ENCODE results near the gene CTAGE8.
"Not testable (repeated sequence)": the region's sequence is repeated elsewhere in the genome, so short reads cannot be mapped to it uniquely, and the experiment has no call there.

DNA sequence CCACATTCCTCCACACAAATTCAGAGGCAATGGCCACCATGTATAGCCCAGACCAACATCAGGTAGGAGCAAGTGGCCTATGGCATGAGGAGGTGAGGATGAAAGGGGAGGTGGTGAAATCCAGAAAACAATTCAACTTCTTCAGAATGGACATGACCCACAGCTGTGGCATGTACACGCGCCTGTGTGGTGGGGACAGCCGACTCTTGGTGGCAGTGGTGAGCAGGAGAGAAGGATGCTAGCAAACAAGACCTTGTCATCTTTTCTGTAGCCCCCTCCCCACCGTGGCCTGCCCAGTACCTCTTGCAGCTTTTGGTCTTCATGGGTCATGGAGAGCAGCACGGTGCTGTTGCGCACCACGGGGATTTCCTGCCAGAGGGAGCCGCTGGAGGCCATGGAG is 12.9 kb upstream of the CTAGE8 start:
- TF ChIP-seq, protein P1, sequence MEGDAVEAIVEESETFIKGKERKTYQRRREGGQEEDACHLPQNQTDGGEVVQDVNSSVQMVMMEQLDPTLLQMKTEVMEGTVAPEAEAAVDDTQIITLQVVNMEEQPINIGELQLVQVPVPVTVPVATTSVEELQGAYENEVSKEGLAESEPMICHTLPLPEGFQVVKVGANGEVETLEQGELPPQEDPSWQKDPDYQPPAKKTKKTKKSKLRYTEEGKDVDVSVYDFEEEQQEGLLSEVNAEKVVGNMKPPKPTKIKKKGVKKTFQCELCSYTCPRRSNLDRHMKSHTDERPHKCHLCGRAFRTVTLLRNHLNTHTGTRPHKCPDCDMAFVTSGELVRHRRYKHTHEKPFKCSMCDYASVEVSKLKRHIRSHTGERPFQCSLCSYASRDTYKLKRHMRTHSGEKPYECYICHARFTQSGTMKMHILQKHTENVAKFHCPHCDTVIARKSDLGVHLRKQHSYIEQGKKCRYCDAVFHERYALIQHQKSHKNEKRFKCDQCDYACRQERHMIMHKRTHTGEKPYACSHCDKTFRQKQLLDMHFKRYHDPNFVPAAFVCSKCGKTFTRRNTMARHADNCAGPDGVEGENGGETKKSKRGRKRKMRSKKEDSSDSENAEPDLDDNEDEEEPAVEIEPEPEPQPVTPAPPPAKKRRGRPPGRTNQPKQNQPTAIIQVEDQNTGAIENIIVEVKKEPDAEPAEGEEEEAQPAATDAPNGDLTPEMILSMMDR (conservative IDR thresholded peaks at IDR 0.05): not testable (repeated sequence)
- TF ChIP-seq EZH2 (IDR thresholded peaks at IDR 0.05; ENCODE audit: low read depth): not testable (repeated sequence)

Data from PC-9 (cell line).